Testis (tissue), 3 donors: ENCODE data around the gene KMT5B. TPM values are rescaled to one million over a fixed set of nuclear protein-coding genes. Genes with fewer than 3 reads are reported as not detected.
A peak's percentile ranks its signal among the peaks of the same experiment; 100 is the strongest.
"Not testable (repeated sequence)": the region's sequence is repeated elsewhere in the genome, so short reads cannot be mapped to it uniquely, and the experiment has no call there.

Experiments used
- DNase-seq: peaks from one replicate; pipeline ENCODE4 v3.0.0-alpha.2; 2019
- H3K27ac ChIP-seq, 2 donors: fragments of 200-600 bp; sonication (generic); one replicate each; pipeline ENCODE4 v1.5.1; 2019
- H3K27me3 ChIP-seq: fragments of 200-600 bp; sonication (generic); one replicate; pipeline ENCODE4 v1.5.1; 2019
- H3K36me3 ChIP-seq: fragments of 200-600 bp; sonication (generic); one replicate; pipeline ENCODE4 v1.5.1; 2017; ENCODE audit warnings: low read depth; ENCODE audit errors: missing control alignments
- H3K4me1 ChIP-seq: fragments of 200-600 bp; sonication (generic); one replicate; pipeline ENCODE4 v1.5.1; 2019
- H3K4me3 ChIP-seq, 2 donors: fragments of 200-600 bp; sonication (generic); one replicate each; pipeline ENCODE4 v1.5.1; 2017 to 2019
- H3K9me3 ChIP-seq: fragments of 200-600 bp; sonication (generic); one replicate; pipeline ENCODE4 v1.5.1; 2017
- POLR2A ChIP-seq: fragments of 450-650 bp; IDR thresholded peaks from one replicate; pipeline ENCODE4 v1.6.1; 2017; ENCODE audit warnings: antibody characterized with exemption, mild to moderate bottlenecking, moderate library complexity
- WGBS, 2 donors: methylation state at CpG; one replicate each; pipeline ENCODE4 v1.1.5; 2018; 5-methylcytosine and 5-hydroxymethylcytosine counted together
- intact Hi-C: fragments of 100-400 bp; cut with DNase I; formaldehyde crosslinking; loops from one replicate; pipeline ENCODE4 v1.15.1; 2023; ENCODE audit warnings: low total_unique reads
- polyA plus RNA-seq: library from polyadenylated mRNA; stranded (reverse); fragments of 350-450 nt; fragmentation: Illumina TruSeq; extraction: RNeasy Lipid Tissue Mini Kit (QIAGEN cat#74804); gene quantifications from one replicate; pipeline ENCODE4 v1.2.3, GENCODE V29; 2014; ENCODE audit warnings: low read depth, low replicate concordance; ENCODE audit not compliant: insufficient read depth
- total RNA-seq, 2 donors: library from RNA; depleted of rRNA; stranded (reverse); fragments of >200 nt; gene quantifications; one replicate each; pipeline ENCODE4 v1.2.3, GENCODE V29; 2016
- TF ChIP-seq, protein P1 (sequence below), 3 experiments: fragments of 450-650 bp in 2 of 3; fragments of 200-600 bp in 1 of 3; sonication (generic) in 1 of 3; IDR thresholded peaks; one replicate each; pipeline ENCODE4 v1.5.1; 2016 to 2019; ENCODE audit warnings: antibody characterized with exemption in 3 of 3, mild to moderate bottlenecking in 2 of 3, moderate library complexity in 1 of 3

Gene KMT5B
- total and polyA plus RNA-seq, 3 donors from 2014 or later = 42.1 to 56.5 (median 44.1) TPM

DNA sequence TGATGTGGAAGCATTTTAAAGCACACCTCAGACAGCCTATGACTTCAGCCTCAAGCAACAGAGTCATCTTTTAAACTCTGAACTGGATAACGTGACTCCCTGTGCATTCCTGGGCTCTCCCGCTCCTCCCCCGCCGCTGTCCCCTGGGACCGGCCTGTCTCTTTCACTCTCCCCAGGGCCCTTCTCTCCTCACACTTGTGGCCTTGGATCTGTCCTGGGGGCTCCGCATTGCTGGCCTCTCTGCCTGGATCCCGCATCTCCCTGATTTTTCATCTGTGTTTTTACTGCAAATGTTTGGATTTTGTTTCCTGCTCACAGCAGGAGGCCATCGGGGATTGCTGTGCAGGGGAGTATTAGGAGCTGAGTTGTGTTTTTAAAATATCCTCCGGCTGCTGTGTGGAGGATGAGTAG lies 43.2 kb upstream of the KMT5B start:
- no peak overlapping the region for H3K27ac ChIP-seq
- WGBS, 2 donors = 27 to 41% methylated on average over 9 of the region's 9 CpGs

DNA sequence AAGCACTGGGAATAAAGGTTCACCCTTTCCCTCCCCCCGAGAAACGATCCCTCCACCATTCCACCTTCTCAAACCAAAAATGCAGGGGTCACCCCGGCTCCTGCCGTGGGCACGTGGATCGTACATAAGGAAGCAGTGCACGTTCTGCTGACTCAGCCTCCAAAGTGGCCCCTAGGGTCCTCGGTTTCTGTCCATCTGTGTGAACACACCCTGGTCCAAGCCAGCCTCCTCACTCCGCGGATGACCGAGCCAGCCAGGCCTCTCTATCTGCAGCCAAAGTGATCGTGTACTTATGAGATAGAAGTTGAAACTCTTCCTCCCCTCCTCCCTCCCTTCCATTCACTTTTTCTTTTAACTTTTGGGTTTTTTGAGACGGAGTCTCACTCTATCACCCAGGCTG lies 42.4 kb upstream of the KMT5B start:
- Histone ChIP-seq H3K27me3 (no peaks in the 10 kb centered on the region), H3K36me3 (no peaks in the 10 kb centered on the region), H3K4me1 (peaks cover 17% of the 10 kb centered on the region), H3K4me3 (no peak overlapping the region), H3K9me3 (no peaks in the 10 kb centered on the region), H3K27ac (no peak overlapping the region)
- intact Hi-C loops = no loop called here
- WGBS, 2 donors = 58 to 61% methylated on average over 13 of the region's 13 CpGs
- DNase-seq = no peak
- TF ChIP-seq POLR2A = no peak
- TF ChIP-seq, protein P1, sequence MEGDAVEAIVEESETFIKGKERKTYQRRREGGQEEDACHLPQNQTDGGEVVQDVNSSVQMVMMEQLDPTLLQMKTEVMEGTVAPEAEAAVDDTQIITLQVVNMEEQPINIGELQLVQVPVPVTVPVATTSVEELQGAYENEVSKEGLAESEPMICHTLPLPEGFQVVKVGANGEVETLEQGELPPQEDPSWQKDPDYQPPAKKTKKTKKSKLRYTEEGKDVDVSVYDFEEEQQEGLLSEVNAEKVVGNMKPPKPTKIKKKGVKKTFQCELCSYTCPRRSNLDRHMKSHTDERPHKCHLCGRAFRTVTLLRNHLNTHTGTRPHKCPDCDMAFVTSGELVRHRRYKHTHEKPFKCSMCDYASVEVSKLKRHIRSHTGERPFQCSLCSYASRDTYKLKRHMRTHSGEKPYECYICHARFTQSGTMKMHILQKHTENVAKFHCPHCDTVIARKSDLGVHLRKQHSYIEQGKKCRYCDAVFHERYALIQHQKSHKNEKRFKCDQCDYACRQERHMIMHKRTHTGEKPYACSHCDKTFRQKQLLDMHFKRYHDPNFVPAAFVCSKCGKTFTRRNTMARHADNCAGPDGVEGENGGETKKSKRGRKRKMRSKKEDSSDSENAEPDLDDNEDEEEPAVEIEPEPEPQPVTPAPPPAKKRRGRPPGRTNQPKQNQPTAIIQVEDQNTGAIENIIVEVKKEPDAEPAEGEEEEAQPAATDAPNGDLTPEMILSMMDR (IDR thresholded peaks at IDR 0.05) = no peak

More for the DNA sequence above, 43.2 kb upstream of the KMT5B start:
- intact Hi-C loops = no loop called here
- TF ChIP-seq POLR2A = no peak
- TF ChIP-seq, protein P1 (IDR thresholded peaks at IDR 0.05) = no peak
- no peaks in the 10 kb centered on the region for H3K36me3 ChIP-seq
- no peak overlapping the region for H3K4me3 ChIP-seq
- H3K4me1 ChIP-seq = peaks cover 17% of the 10 kb centered on the region
- H3K9me3 ChIP-seq = no peaks in the 10 kb centered on the region
- DNase-seq = peak; percentile 46
- no peaks in the 10 kb centered on the region for H3K27me3 ChIP-seq

DNA sequence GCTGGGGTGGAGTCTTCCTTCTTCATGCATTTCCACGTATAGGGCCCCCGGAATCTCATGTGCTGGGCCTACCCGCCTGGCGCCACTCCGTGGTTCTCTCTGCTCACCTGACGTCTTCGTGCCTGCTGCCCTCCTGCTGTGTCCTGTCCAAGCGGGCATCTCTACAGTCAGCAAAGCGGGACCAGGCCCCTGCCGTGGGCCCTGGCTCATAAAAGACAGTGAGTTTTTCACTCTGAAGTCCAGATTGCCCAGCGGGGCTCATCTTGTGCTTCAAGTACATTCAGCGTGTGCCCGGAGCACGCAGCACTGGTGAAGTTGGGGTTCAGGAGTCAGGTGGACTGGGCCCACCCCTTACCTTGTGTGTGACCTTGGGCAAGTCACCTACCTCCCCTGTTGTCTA lies 41.3 kb upstream of the KMT5B start:
- 93 to 94% methylated on average over 13 to 14 of the region's 14 CpGs for WGBS, 2 donors
- Histone ChIP-seq H3K9me3 (no peaks in the 10 kb centered on the region), H3K36me3 (no peaks in the 10 kb centered on the region), H3K4me1 (peaks cover 17% of the 10 kb centered on the region), H3K4me3 (no peak overlapping the region), H3K27me3 (no peaks in the 10 kb centered on the region), H3K27ac (no peak overlapping the region)
- TF ChIP-seq, protein P1 (IDR thresholded peaks at IDR 0.05) = no peak
- no peak for TF ChIP-seq POLR2A
- no peak for DNase-seq
- intact Hi-C loops = no loop called here

DNA sequence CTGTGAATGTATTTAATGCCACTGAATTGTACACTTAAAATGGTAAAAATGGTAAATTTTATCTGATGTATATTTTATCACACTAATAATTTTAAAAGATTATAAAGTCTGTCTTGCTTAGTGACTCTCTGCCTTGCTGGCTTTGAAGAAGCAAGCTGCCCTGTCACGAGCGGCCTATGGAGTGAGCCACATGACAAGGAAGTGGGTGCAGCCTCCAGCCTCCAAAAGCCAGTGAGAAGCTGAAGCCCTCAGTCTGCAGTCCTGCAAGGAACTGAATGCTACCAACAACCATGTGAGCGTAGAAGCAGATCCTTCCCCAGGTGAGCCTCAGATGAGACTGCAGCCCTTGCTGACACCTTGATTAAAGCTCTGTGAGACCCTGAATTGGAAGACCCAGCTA lies 38.7 kb upstream of the KMT5B start:
- 89 to 95% methylated on average over 3 of the region's 3 CpGs for WGBS, 2 donors
- TF ChIP-seq, protein P1 (IDR thresholded peaks at IDR 0.05) = no peak
- no peak for TF ChIP-seq POLR2A
- no peaks in the 10 kb centered on the region for H3K9me3 ChIP-seq
- no peaks in the 10 kb centered on the region for H3K36me3 ChIP-seq
- no peak overlapping the region for H3K4me3 ChIP-seq
- intact Hi-C loops = no loop called here
- DNase-seq = no peak
- H3K4me1 ChIP-seq = peaks cover 12% of the 10 kb centered on the region
- no peaks in the 10 kb centered on the region for H3K27me3 ChIP-seq
- no peak overlapping the region for H3K27ac ChIP-seq

DNA sequence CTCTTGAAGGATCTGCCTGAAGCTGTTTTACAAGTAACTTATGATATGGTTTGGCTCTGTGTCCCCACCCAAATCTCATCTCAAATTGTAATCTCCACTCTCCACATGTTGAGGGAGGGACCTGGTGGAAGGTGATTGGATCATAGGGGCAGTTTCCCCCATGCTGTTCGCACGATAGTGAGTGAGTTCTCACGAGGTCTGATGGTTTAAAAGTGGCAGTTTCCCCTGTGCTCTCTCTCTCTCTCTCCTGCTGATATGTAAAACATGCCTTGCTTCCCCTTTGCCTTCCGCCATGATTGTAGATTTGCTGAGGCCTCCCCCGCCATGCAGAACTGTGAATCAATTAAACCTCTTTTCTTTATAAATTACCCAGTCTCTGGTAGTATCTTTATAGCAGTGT lies 31.8 kb upstream of the KMT5B start:
- intact Hi-C loops, H3K27ac ChIP-seq, H3K36me3 ChIP-seq, H3K9me3 ChIP-seq, H3K27me3 ChIP-seq, H3K4me1 ChIP-seq, H3K4me3 ChIP-seq, DNase-seq: not testable (repeated sequence)
- WGBS, 2 donors = 82 to 86% methylated on average over 5 of the region's 5 CpGs

DNA sequence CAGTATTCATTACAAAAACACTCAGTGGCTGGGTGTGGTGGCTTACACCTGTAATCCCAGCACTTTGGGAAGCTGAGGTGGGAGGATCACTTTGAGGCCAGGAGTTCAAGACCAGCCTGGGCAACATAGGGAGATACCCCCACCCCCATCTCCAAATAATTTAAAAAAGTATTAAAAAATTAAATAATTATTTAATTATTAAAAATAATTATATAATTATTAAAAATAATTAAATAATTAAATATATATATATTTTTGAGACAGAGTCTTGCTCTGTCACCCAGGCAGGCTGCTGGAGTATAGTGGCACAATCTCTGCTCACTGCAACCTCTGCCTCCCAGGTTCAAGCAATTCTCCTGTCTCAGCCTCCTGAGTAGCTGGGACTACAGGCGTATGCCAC lies 30.8 kb upstream of the KMT5B start:
- DNase-seq, H3K9me3 ChIP-seq, H3K27ac ChIP-seq, H3K4me1 ChIP-seq, H3K27me3 ChIP-seq, intact Hi-C loops, H3K36me3 ChIP-seq, H3K4me3 ChIP-seq: not testable (repeated sequence)
- 100% methylated on average over 1 of the region's 1 CpG for WGBS, 2 donors
